Measurements from ENCODE around the gene CAMSAP1.
A peak's percentile ranks its signal among the peaks of the same experiment; 100 is the strongest.

CAMSAP1 gene

GRCh38 chr9:135819905-135820304 lies 87.4 kb downstream of the CAMSAP1 start:
- peaks cover 14% of the 10 kb centered on the region for H3K4me1 Mint-ChIP-seq
- H3K27me3 Mint-ChIP-seq (ENCODE audit: low read depth), result no peaks in the 10 kb centered on the region
- TF ChIP-seq CTCF (IDR thresholded peaks at IDR 0.05; ENCODE audit: unreplicated experiment in 3 of 3), result no peak
- H3K27ac Mint-ChIP-seq, result no peak overlapping the region
- H3K36me3 Mint-ChIP-seq (ENCODE audit: low read depth), result peaks cover 82% of the 10 kb centered on the region
- no peak overlapping the region for H3K4me3 Mint-ChIP-seq
- H3K9me3 Mint-ChIP-seq, result no peaks in the 10 kb centered on the region

GRCh38 chr9:135818718-135819475 lies 88.4 kb downstream of the CAMSAP1 start:
- H3K4me1 Mint-ChIP-seq, result peaks cover 14% of the 10 kb centered on the region
- no peaks in the 10 kb centered on the region for H3K27me3 Mint-ChIP-seq (ENCODE audit: low read depth)
- H3K27ac Mint-ChIP-seq, result no peak overlapping the region
- H3K36me3 Mint-ChIP-seq (ENCODE audit: low read depth), result peaks cover 86% of the 10 kb centered on the region
- TF ChIP-seq CTCF (IDR thresholded peaks at IDR 0.05; ENCODE audit: unreplicated experiment in 3 of 3), result no peak
- no peak overlapping the region for H3K4me3 Mint-ChIP-seq
- H3K9me3 Mint-ChIP-seq, result no peaks in the 10 kb centered on the region

- Mint-ChIP-seq H3K4me1 (peaks cover 14% of the 10 kb centered on the region), H3K27ac (no peak overlapping the region), H3K4me3 (no peak overlapping the region), H3K27me3 (ENCODE audit: low read depth) (no peaks in the 10 kb centered on the region), H3K9me3 (no peaks in the 10 kb centered on the region), H3K36me3 (ENCODE audit: low read depth) (peaks cover 83% of the 10 kb centered on the region)
- TF ChIP-seq CTCF (IDR thresholded peaks at IDR 0.05; ENCODE audit: unreplicated experiment in 3 of 3), result no peak
These were observed 89.2 kb downstream of the CAMSAP1 start for GRCh38 chr9:135817951-135818717.

GRCh38 chr9:135816651-135816970 lies 90.7 kb downstream of the CAMSAP1 start:
- no peak overlapping the region for H3K4me3 Mint-ChIP-seq

GRCh38 chr9:135815830-135816650 lies 91.3 kb downstream of the CAMSAP1 start:
- Mint-ChIP-seq H3K4me1 (peaks cover 23% of the 10 kb centered on the region), H3K36me3 (ENCODE audit: low read depth) (peaks cover 83% of the 10 kb centered on the region), H3K27me3 (ENCODE audit: low read depth) (no peaks in the 10 kb centered on the region), H3K4me3 (no peak overlapping the region), H3K27ac (peak overlapping the region; percentile 15 to 86 (median 84)), H3K9me3 (no peaks in the 10 kb centered on the region)
- TF ChIP-seq CTCF (IDR thresholded peaks at IDR 0.05; ENCODE audit: unreplicated experiment in 3 of 3), result no peak

More at GRCh38 chr9:135816651-135816970, 90.7 kb downstream of the CAMSAP1 start:
- Mint-ChIP-seq H3K36me3 (ENCODE audit: low read depth) (peaks cover 83% of the 10 kb centered on the region), H3K27me3 (ENCODE audit: low read depth) (no peaks in the 10 kb centered on the region), H3K9me3 (no peaks in the 10 kb centered on the region), H3K4me1 (peaks cover 20% of the 10 kb centered on the region), H3K27ac (peak overlapping the region; percentile 15 to 86 (median 84))
- TF ChIP-seq CTCF (IDR thresholded peaks at IDR 0.05; ENCODE audit: unreplicated experiment in 3 of 3), result no peak
